ENCODE measurements around the gene METTL18. TPM values are rescaled to one million over a fixed set of nuclear protein-coding genes. Genes with fewer than 3 reads are reported as not detected.

The METTL18 gene
- polyA plus RNA-seq, 1 donor (not counting 4 experiments of a cell fraction or from before 2014, with no cell fraction given): 6.6 TPM

GRCh38 chr1:169753549-169753948 lies 41.2 kb downstream of the METTL18 start:
- Histone ChIP-seq H2AFZ (ENCODE audit: control insufficient read depth, low read length) (no peak overlapping the region), H3K9me1 (ENCODE audit: control insufficient read depth, extremely low read depth, insufficient read depth, low read length) (no peaks in the 10 kb centered on the region), H3K9ac (ENCODE audit: control insufficient read depth, extremely low read depth, insufficient read depth, low read length) (no peak overlapping the region), H3K27me3 (ENCODE audit: control insufficient read depth, extremely low read depth, insufficient read depth, low read length) (no peaks in the 10 kb centered on the region), H4K20me1 (ENCODE audit: control insufficient read depth, extremely low read depth, insufficient read depth, low read length) (no peaks in the 10 kb centered on the region), H3K27ac (ENCODE audit: control insufficient read depth, insufficient read depth, low read length) (no peak overlapping the region), H3K79me2 (ENCODE audit: control insufficient read depth, insufficient read depth, low read length) (no peaks in the 10 kb centered on the region), H3K4me2 (ENCODE audit: control insufficient read depth, extremely low read depth, insufficient read depth, low read depth, low read length) (no peak overlapping the region), H3K4me3 (ENCODE audit: control insufficient read depth in 2 of 3, extremely low read depth in 1 of 3, insufficient read depth in 2 of 3, low read depth in 1 of 3, low read length in 3 of 3) (no peak overlapping the region), H3K36me3 (ENCODE audit: control insufficient read depth in 2 of 2, extremely low read depth in 1 of 2, insufficient read depth in 2 of 2, low read length in 2 of 2) (no peaks in the 10 kb centered on the region), H3K4me1 (ENCODE audit: control insufficient read depth, extremely low read depth, insufficient read depth, low read length) (no peaks in the 10 kb centered on the region), H3K9me3 (ENCODE audit: control insufficient read depth, low read depth, low read length) (no peaks in the 10 kb centered on the region)
- FAIRE-seq: no peak
- no peak for DNase-seq (ENCODE audit: low read depth, low spot score)
- TF ChIP-seq CTCF (optimal IDR thresholded peaks at IDR 0.05 in 1 of 3, IDR thresholded peaks at IDR 0.05 in 1 of 3, conservative IDR thresholded peaks at IDR 0.05 in 1 of 3; ENCODE audit: extremely low read depth in 1 of 3, insufficient read depth in 2 of 3, low read length in 3 of 3) (no peak), EZH2 (IDR thresholded peaks at IDR 0.05; ENCODE audit: low read length) (no peak)
- dilution Hi-C loops (cut with MboI; ENCODE audit: extremely low pct_ligation_motif_present, low sequenced_read_pairs): no loop called here

GRCh38 chr1:169750041-169750440 lies 44.7 kb downstream of the METTL18 start:
- dilution Hi-C loops (cut with MboI; ENCODE audit: extremely low pct_ligation_motif_present, low sequenced_read_pairs): no loop called here
- Histone ChIP-seq H3K4me3 (ENCODE audit: control insufficient read depth in 2 of 3, extremely low read depth in 1 of 3, insufficient read depth in 2 of 3, low read depth in 1 of 3, low read length in 3 of 3) (no peak overlapping the region), H3K27me3 (ENCODE audit: control insufficient read depth, extremely low read depth, insufficient read depth, low read length) (no peaks in the 10 kb centered on the region), H4K20me1 (ENCODE audit: control insufficient read depth, extremely low read depth, insufficient read depth, low read length) (no peaks in the 10 kb centered on the region), H3K9me3 (ENCODE audit: control insufficient read depth, low read depth, low read length) (no peaks in the 10 kb centered on the region), H3K9me1 (ENCODE audit: control insufficient read depth, extremely low read depth, insufficient read depth, low read length) (no peaks in the 10 kb centered on the region), H3K27ac (ENCODE audit: control insufficient read depth, insufficient read depth, low read length) (no peak overlapping the region), H3K4me1 (ENCODE audit: control insufficient read depth, extremely low read depth, insufficient read depth, low read length) (no peaks in the 10 kb centered on the region), H3K9ac (ENCODE audit: control insufficient read depth, extremely low read depth, insufficient read depth, low read length) (no peak overlapping the region), H2AFZ (ENCODE audit: control insufficient read depth, low read length) (no peak overlapping the region), H3K36me3 (ENCODE audit: control insufficient read depth in 2 of 2, extremely low read depth in 1 of 2, insufficient read depth in 2 of 2, low read length in 2 of 2) (no peaks in the 10 kb centered on the region), H3K4me2 (ENCODE audit: control insufficient read depth, extremely low read depth, insufficient read depth, low read depth, low read length) (no peak overlapping the region), H3K79me2 (ENCODE audit: control insufficient read depth, insufficient read depth, low read length) (no peaks in the 10 kb centered on the region)
- TF ChIP-seq EZH2 (IDR thresholded peaks at IDR 0.05; ENCODE audit: low read length): no peak
- no peak for TF ChIP-seq CTCF (optimal IDR thresholded peaks at IDR 0.05 in 1 of 3, IDR thresholded peaks at IDR 0.05 in 1 of 3, conservative IDR thresholded peaks at IDR 0.05 in 1 of 3; ENCODE audit: extremely low read depth in 1 of 3, insufficient read depth in 2 of 3, low read length in 3 of 3)
- DNase-seq (ENCODE audit: low read depth, low spot score) (no peak), FAIRE-seq (no peak)

Data from keratinocyte (primary cell).